Brain microvascular endothelial cell (primary cell): ENCODE data around the gene IFT57.

Experiments used
- DNase-seq: peaks from one replicate; pipeline ENCODE4 v3.0.0-alpha.2; 2020
- H3K27ac ChIP-seq: fragments of 250-450 bp; sonication (Bioruptor Pico); 2 replicates; pipeline ENCODE4 v1.5.1; 2020; ENCODE audit warnings: mild to moderate bottlenecking, moderate library complexity
- H3K27me3 ChIP-seq: fragments of 250-450 bp; sonication (Bioruptor Pico); replicated peaks from 2 replicates; pipeline ENCODE4 v1.5.1; 2020; ENCODE audit warnings: mild to moderate bottlenecking
- H3K36me3 ChIP-seq: fragments of 250-450 bp; sonication (Bioruptor Pico); replicated peaks from 2 replicates; pipeline ENCODE4 v1.5.1; 2020; ENCODE audit warnings: mild to moderate bottlenecking
- H3K4me3 ChIP-seq: 2 replicates; pipeline ENCODE4 v1.5.1; 2011; ENCODE audit warnings: low read depth, mild to moderate bottlenecking, control low read depth, low read length, moderate library complexity
- CTCF ChIP-seq: IDR thresholded peaks from 2 replicates; pipeline ENCODE4 v1.5.1; 2011; ENCODE audit warnings: low read depth, mild to moderate bottlenecking, moderate library complexity, low read length, control low read depth, inconsistent platforms; ENCODE audit errors: missing control alignments
- in situ Hi-C: cut with HindIII; loops from 2 replicates; pipeline ENCODE4 v1.10.0; 2017; ENCODE audit warnings: low sequenced_read_pairs, low pct_ligation_motif_present

IFT57 gene

DNA sequence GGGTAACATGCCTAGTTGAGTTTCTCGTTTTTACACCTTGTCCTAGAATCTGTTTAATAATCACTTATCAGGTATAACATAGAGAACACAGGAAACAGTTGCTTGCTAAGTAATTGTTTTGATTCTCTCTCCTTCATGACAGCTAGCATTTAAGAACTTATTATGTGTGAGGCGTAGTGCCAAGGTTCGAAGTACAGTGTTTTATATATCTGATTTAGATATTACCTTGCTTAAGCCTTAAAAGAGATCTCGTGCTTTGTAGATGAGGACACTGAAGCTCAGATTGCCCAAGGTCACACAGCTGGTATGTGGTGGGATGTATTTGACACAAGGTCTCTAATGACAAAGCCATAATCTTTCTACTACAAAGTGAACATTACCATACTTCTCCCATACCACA lies 29.0 kb upstream of the IFT57 start:
- Histone ChIP-seq H3K4me3 (no peak overlapping the region), H3K27ac (no peak overlapping the region), H3K36me3 (no peaks in the 10 kb centered on the region), H3K27me3 (no peaks in the 10 kb centered on the region)
- TF ChIP-seq CTCF = no peak
- in situ Hi-C loops = no loop called here
- DNase-seq = no peak

GRCh38 chr3:108250626-108251025 lies 28.4 kb upstream of the IFT57 start:
- no peak overlapping the region for H3K4me3 ChIP-seq
- DNase-seq = peak; percentile 4
- no peaks in the 10 kb centered on the region for H3K27me3 ChIP-seq
- TF ChIP-seq CTCF = no peak
- in situ Hi-C loops = no loop called here
- no peak overlapping the region for H3K27ac ChIP-seq
- H3K36me3 ChIP-seq = no peaks in the 10 kb centered on the region

DNA sequence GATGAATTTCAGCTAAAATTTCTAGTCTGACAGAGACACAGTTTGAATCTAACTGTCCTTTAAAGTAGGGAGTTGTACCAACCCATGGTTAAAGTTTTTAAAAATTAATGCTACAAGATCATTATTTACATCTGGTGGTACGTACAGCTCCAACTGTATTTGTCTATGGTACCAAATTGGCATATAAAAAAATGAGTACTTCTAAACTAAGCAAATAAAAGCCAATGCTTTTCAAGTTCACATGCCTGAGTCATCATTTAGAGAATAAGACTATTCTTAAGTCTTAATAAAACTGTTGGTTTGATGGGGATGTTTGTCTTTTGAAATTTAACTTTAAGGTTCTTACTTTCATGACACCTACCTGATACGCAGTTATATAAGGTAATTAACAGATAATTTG lies 21.0 kb upstream of the IFT57 start:
- Histone ChIP-seq H3K27ac (no peak overlapping the region), H3K4me3 (no peak overlapping the region), H3K36me3 (no peaks in the 10 kb centered on the region), H3K27me3 (no peaks in the 10 kb centered on the region)
- TF ChIP-seq CTCF = no peak
- in situ Hi-C loops = no loop called here
- DNase-seq = no peak

DNA sequence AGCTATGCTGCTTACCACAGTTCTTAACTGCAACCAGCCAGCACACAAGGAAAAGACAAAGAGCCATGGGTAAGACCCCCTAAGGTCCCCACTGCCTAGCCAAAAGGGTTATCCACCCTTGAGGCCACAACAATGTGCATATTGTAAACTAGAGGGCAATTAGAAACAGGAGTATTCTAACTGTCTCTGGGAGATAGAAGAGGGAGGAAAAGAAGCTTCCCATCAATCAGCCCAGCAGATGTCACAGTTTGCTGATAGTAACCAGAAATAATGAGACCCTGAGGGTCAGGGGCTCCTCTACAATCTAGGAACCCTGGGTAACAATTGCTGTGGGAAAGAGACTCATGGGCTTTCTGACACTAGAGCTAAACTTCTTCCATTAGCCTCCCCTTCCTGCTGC lies 20.6 kb upstream of the IFT57 start:
- Histone ChIP-seq H3K27me3 (no peaks in the 10 kb centered on the region), H3K4me3 (no peak overlapping the region), H3K36me3 (no peaks in the 10 kb centered on the region), H3K27ac (no peak overlapping the region)
- TF ChIP-seq CTCF = no peak
- DNase-seq = no peak
- in situ Hi-C loops = no loop called here

DNA sequence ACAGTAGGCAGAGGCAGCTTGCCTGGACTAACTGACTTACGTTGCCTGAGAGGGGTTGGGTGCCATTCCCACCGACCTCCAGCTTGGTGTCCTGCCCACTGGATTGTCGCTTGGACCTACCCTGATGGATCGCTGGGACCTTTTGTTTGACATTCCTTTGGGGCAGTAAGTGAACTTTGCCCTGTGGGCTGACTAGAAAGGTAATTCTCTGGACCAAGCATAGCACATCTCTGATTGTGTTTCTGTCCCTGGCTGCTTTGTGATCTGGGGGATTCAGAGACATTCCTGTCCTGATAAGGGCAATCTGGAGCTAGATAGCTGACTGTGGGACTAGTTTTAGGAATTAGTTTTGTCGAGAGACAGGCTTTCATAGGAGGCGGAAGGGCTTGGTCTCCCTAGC lies 19.5 kb upstream of the IFT57 start:
- H3K27me3 ChIP-seq = no peaks in the 10 kb centered on the region
- no peak overlapping the region for H3K4me3 ChIP-seq
- H3K36me3 ChIP-seq = no peaks in the 10 kb centered on the region
- in situ Hi-C loops = no loop called here
- no peak overlapping the region for H3K27ac ChIP-seq
- DNase-seq = no peak
- TF ChIP-seq CTCF = no peak

DNA sequence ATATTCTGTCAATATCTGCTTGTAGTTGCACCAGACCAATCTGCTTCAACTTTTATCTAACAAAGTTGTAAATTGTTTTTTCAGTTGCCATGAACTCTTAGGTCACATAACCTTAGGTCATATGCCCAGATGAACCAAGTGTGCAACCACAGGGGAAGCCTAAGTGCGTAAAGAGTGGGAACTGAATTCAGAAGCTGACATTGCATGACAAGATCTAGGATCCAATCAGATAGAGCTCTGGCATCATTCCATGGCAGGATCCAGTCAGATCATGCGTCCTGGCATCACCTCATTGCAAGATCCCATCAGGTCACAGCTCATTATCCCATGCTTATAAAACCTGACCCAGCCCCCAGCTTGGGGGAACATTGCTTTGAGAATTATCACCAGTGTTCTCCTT lies 18.9 kb upstream of the IFT57 start:
- Histone ChIP-seq H3K27ac (no peak overlapping the region), H3K4me3 (no peak overlapping the region), H3K27me3 (no peaks in the 10 kb centered on the region), H3K36me3 (no peaks in the 10 kb centered on the region)
- in situ Hi-C loops = no loop called here
- no peak for DNase-seq
- no peak for TF ChIP-seq CTCF
